HG02885 (cell line): ENCODE data around the gene LRCOL1.

ENCODE experiments used
- ATAC-seq: cut with Tn5 transposase; IDR thresholded peaks from one replicate; pipeline ENCODE4 v1.9.1; 2021; ENCODE audit warnings: mild to moderate bottlenecking; ENCODE audit not compliant: unreplicated experiment, poor library complexity

Gene LRCOL1

DNA sequence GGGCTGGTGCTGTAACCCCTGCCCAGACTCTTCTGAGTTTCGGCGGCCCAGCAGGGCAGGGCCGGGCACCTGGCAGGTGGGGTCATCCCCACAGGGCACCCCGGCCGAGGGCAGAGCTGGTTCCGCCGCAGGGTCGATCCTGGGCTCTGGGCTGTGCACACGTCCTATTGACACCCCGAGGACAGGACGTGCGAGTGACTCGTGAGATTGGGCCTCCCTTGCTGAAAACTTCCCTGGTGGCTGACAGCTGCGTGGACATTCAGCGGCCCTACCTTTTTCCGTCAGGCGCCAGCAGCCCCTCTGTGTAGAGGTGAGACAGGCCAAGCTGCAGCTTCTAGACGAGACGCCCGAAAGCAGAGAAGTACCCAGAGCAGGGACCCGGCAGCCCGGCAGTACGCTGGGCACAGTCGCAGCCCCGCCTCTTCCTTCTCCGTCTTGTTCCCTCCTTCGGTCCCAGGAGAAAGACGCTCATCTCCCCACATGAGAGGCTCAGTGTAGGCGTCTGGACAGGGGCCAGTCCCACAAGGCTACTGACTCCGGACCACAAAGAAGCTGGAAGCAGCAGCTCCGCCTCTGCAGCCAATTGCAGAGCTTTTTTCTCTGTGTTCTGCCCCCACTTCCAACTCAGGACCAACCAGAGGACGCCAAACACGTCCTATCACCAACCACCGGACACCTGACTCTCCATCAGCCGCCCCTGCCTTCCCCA, at the start of gene LRCOL1:
Gene LRCOL1 (minus strand): TSS at position 532 of the 709 bp plus-strand sequence. CDS start 4,331 bp downstream, outside the sequence.
- ATAC-seq, result no peak

DNA sequence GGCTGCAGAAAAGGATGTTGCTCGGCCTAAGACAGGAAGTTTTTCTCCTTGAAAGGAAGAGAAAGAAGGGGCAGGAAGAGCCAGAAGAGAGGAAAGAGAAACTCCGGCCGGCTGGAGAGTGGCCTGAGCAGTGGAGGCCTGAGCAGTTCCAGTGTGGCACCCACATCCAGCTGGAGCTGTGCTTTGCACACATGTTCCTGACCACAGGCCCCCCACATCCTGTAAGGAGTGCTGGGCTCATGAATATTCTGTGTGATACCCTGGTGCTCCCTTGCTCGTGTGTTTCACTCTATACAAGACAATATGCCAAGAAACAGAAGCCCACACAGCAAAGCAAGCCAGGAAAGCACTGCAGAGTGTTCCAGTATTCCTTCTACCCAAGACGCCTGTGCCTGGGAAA, 49.7 kb upstream of the LRCOL1 start:
- ATAC-seq, result no peak

DNA sequence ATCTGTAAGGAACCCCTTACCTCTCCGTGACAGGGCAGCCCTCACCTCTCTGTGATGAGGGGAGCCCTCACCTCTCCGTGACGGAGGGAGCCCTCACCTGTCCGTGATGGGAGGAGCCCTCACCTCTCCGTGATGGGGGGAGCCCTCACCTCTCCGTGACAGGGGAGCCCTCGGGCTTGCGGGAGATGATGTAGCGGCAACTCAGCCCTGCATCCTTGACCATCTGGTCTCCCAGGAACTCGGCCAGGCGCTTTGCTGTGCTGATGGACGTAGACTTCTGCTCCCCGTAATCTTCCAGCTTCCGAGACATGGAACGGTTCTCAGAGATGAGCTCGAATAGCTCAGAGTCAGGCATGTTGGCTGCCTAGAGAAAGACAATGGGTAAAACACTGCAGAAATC, 48.8 kb upstream of the LRCOL1 start:
- ATAC-seq, result no peak

DNA sequence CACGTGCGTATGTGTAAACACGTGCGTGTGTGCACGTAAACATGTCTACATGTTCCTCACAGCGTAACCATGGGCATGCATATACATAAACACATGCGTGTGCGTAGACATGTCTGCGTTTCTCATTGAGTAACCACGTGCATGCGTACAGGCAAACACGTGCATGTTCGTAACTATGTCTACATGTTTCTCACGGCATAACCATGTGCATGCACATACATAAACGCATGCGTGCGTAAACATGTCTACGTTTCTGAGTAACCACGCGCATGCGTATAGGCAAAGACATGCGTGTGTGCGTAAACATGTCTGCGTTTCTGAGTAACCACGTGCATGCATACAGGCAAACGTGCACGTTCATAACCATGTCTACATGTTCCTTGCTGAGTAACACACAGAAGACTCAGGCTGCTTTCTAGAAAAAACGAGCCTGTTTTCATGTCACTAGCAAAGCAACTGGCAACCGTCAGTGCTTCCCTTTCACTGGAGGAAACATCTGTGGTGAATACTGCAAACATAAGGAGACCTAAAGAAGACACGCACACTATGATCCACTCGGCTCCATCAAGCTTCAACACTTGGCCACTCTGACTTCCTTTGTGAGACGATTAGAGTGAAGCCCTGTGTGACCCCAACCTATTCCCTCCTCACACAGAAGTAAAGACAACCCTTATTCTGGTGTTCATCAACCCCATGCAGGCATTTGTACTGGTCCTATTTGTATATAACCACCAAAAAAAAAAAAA, 47.9 kb upstream of the LRCOL1 start:
- ATAC-seq, result no peak

DNA sequence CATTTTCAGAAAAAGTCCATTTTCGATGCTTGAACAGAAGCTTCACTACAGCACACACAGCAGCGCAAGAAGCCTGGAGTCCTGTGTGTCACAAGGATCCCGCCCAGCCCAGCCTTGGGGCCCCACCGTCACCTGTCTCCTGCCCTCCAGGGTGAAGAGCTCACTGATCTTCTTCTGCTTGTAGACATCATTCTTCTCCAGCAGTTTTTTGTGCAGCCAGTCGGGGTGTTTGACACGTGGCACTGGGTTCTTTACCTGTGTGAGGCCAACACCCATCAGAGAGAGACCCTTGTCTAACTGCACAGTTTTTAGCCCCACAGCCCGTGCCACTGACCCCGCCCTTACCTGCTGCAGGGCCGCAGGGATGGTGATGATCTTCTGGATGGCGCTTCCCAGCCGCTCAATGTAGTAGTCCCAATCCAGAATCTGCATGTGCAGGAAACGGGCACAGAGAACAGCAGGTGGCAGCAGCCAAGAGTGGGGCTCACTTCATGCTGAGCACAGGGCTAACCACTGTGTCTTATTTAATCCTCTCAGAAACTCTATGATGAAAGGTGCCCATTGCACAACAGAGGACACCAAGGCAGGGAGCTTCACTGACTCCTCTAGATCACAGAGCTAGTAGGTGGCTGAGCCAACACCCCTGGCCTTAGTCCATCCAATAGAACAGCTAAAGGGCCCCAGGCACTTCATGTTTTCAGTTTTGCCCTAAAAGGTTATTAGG, 46.8 kb upstream of the LRCOL1 start:
- ATAC-seq, result no peak

DNA sequence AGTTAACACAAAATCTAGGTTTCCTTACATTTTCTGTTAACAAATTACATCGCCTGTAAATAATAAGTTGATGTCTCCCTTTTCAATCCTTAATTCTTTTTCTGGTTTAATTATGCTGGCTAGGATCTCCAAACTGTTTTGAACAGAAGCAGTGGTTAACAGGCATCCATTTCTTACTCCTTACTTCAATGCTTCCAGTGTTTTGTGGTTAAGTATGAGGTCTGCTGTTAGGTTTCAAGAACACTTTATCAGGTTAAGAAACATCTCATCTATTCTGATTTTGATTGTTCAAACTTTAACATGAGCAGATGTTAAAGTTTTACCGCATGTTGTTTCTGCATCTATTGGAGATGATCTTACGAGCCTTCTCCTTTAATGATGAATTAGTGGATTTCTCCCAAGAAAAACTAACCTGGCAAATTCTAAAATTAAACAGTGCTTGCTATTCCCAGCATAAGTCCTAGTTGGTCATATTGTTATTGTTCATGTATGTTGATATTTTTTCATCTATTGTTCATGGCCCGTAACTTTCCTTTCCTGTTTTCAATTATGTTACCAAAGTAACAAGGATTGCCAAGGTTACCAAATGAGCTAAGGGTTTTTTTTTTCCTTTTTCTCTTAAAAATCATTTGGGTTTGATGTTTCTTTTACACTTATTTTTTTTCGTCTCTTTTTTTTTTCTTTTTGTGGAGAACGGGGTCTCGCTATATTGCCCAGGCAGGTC, 43.3 kb upstream of the LRCOL1 start:
- no peak for ATAC-seq

DNA sequence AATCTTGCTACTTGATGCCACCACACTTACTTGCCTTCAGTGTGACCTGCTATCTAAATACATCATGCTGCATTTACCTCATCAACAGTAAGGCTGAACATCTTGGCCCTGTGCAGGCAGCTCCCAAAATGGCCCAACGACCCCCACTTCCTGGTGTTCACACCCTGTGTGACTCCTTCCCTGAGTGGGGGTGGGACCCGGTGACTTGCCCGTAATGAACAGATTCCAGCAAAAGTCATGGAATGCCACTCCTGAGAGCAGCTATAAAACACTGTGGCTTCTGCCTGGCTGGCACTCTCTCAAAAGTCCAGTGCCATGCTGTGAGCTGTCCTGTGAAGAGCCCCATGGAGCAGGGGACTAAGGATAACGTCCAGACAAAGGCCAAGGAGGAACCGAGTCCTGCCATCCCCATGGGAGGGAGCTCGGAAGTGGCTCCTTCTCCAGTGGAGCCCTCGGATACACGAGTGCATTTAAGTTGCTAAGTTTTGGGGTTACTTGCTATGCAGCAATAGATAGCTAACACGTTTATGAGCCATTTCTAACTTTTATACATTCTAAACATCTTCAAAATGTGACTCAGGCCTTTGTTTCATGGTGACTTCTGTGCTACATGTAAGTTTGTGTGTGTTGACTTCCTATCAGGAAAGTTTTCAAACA, 41.2 kb upstream of the LRCOL1 start:
- no peak for ATAC-seq

DNA sequence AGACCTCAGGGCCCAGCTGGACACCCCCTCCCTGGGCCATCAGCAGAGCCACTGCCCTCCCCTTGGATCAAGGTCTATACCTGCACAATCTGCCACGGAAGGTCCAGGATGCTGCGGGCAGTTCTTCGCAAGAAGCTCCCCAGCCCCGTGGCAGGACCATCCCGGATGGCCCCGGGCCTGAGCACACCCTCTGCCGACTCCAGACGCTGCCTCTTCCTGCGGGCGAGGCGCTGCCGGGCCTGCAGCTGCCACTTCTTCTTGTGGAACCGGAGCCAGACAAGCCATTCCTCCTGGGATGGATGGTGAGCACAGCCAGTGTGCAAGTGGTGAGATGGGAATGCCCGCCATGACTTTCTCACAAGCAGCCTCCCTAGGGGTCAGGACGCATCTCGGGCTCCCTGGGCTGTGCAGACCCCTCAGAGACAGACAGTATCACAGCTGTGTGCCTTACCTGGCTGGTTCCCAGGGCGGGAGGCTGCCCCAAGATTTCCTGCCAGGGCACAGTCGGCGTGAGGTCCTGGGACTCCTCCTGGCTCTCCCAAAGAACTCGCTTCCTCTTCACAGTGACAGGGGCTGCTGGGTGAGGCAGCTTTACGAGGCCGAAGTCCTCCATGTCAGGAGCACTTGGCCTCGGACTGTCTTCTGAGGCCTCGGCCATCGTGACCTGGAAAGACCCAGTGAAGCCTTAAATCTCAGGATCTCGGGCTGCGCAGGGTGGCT, 39.0 kb upstream of the LRCOL1 start:
- ATAC-seq, result no peak

DNA sequence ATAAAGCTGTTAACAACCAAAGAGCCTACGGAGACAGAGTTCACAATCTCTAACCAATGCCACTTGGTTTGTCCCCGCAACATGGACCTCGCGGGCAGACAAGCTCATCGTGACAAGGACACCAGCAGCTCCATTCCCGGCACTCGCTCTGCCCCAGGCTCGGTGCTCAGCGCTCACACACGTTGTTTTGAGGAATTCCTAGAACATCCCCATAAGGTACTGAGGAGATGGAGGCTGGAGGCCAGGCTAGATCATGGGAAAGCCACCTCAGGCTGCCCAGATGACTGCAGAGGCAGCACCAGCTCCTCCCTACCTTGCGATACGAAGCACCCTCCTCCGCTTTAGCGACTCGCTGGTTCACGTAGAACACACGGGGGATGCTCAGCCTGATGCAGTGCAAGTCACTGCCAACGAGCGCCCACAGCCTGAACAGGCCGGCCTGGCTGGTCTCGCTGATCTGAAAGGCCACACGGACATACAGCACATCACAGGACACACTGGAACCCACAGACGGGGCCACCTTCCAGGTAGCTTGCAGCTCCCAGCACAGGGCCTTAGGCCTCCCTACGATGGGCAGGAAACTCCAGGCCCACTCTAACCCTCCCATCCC, 38.3 kb upstream of the LRCOL1 start:
- ATAC-seq, result no peak

DNA sequence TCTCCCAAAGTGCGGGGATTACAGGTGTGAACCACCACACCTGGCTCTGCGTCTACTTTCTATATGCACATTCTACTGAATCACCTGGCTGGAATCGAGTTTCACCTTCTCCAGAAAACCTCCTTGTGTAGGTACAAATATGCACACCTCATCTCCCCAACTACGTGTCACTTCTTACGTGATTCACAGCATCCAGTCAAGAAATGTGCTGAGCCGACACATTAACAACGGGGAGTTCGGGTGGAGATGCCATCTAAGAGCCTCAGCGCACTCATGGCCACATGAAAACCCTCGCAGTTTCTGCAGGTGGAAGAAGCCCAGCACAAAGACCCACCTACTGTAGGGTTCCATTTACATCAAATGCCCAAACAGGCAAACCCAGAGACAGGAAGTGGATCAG, 37.5 kb upstream of the LRCOL1 start:
- no peak for ATAC-seq

DNA sequence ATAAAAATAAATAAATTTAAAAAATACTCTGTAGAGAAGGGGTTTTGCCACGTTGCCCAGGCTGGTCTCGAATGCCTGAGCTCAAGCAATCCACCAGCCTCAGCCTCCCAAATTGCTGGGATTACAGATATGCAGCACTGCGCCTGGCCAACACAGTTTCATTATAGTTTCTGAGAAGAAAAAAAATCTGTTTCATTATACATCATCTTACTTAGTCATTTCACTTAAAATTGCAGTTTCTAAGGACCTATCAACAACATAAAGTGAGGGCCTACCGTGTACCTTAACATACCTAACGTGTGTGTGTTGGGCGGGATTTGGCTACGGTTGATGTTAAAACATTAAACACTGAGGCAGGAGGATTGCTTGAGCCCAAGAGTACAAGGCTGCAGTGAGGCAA, 36.5 kb upstream of the LRCOL1 start:
- no peak for ATAC-seq

DNA sequence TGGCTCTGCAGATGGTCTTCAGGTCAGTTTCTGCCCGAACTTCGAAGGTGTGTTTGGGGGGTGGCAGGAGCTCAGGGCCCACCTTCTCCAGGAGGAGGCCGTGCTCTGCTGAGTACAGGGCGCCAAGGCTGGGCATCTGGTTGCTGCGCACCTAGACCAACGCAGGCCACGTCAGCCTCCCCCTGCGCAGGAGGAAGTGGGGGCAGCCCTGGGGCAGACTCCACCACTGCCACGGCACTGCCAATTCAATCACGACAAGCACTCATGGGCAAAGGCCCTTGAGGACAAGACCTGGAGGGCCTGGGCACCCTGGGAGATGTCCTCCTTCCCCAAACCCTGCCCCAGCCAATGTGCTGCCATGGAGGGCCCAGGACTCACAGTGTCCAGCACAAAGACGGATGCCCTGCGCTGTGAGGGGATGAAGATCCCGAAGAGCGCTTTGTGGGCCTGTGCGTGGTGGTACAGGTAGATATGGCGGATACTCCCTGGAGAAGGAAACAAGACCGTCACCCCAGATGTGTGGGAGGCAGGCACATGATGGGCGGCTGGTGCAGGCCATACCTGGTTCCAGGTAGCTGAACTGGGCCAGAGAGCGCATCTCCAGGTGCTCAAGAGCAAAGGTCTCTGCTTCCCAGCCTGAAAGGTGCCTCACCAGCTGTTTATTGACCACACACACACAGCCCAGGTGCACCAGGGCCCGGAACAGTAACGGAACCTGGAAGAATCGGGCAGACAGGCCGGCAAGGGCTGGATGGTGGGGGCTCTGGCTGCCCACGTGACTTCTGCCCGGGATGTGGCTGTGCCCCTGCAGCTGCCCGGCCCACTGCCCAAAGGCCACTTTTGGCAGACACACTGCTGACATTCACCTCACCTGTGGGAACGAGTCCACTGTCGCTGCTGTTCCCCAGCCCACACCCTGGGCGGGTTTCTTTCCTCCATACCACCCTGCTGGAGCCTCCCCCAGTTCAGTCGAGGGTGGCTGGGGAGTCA, 32.8 kb upstream of the LRCOL1 start:
- no peak for ATAC-seq

DNA sequence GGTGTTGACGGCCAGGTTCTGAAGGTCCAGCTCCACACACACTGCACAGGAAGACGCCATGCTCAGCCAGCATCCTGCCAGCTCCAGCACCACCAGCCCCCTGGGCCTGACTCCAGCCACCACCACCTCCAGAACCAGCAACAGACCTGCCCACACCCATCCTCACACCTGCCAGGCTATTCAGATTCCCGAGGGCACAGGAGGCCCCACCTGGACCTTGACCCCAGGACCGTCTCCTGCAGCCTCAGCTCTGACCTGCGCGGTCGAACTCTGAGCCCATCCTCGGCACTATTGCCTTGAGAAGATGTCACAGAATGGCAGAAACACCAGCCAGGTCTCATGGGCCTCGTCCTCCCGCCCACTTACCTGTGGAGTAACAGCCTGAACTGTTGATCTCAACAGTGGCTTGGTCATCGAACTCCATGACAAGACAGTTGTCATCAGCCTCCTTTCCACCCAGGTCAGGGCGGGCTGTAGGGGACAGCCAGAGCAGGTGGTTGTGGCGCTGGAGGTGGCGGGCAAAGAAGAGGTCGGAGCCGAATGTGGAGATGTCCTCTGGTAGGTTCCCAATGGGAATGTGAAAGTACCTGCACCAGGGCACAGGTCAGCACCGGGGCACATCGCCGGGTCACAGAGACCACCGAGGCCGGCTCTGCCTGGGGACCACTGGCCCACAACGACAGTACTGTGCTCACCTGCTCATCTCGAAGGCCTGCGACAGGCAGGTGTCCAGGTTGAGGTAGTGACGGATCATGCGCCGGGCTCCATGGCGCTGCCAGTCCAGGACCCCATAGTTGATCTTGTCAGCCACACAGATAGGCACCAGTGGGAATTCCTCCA, 31.6 kb upstream of the LRCOL1 start:
- no peak for ATAC-seq

DNA sequence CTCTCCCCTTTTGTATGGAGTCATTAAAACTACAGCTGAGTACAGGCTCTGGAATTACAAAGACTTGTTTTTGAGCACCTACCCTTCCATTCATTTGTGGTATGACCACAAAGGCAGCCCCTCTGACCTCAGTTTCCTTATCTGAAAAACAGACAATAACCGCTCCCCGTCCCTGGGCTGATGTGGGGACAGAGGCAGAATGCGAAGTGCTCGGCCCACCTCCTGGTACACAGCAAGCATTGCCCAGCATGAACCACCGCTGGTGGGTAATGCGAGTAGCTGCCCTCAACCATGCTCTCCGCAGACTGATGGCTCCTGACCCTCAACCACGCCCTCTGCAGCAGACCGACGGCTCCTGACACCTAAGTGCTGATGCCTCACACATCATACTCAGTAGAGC, 30.6 kb upstream of the LRCOL1 start:
- ATAC-seq, result no peak

DNA sequence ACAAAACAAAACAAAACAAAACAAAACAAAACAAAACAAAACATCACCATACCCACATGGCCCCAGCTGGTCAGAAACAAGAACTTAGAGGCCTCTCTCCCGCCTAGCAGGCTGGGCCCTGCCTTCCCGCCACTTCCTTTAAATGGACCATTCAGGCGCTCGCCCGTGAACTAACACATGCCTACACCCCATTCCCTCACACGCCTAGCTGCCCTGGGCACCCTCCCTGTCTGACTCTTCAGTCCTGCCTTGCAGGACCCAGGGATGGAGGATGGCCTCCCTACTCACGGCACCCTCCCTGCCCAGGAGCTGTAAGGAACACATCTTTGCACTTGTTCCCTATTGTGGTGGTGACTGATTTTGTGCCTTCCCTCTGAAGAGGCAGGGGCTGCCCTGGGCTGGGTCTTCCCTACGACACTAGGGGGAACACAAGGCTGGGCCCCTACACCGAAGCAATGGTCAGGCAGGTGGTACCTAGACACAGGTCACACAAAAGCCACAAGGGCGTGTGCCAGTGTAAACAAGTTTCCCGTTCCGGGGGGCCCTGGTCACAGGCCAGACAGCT, 29.7 kb upstream of the LRCOL1 start:
- ATAC-seq, result no peak

DNA sequence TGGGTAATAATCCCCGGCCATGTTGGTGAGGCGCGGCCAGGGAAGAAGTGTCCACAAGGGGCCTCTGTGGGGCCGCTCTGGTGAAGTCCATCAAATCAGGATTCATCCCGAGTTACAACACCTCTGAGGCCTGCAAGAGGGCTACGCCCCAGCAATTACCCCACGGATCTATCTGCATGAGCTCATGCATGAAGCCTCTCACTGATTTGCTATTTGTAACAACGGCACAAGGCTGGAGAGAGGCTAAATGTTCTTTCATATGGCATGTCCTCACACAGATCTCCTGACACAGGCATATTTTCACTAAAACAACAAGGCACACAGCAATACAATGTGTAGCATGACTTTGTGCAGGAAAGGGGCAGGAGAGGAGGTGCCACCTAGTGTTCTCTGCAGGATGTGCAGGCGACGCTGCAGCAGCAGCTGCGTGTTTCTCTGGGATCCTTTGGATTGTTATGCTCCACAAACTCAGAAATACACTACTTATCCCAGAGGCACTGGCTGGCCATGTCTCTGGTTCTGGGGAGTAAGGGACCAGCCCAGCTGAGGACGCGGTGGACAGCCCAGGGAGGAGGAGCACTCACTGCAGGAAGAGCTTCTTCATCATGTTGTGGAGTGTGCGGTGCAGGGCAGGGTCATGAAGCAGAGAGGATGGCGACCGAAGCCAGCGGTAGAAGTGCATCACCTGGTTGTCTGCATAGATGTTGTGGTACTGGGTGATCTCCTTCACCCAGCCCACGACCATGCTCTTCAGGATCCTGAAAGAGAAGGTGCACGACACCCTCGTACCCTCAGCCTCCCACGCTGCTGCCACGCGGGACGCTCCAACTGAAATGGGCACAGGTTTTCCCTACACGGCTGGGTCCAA, 28.4 kb upstream of the LRCOL1 start:
- ATAC-seq, result no peak
